Activated T-cell treated with anti-CD3 and anti-CD28 coated beads, Interleukin-2, amount 50 U/mL, for 24 hours (primary cell): ENCODE results near the gene DLGAP4.
"Not testable (repeated sequence)": the region's sequence is repeated elsewhere in the genome, so short reads cannot be mapped to it uniquely, and the experiment has no call there.

Experiments used
- DNase-seq: peaks from one replicate; pipeline ENCODE4 v3.0.0-alpha.2; 2020
- H3K27ac Mint-ChIP-seq: 2 replicates; pipeline ENCODE4 v1.8.0; 2020; ENCODE audit warnings: mild to moderate bottlenecking, mixed read lengths
- H3K27me3 Mint-ChIP-seq: 2 replicates; pipeline ENCODE4 v1.8.0; 2020; ENCODE audit warnings: mixed read lengths
- H3K36me3 Mint-ChIP-seq: 2 replicates; pipeline ENCODE4 v1.8.0; 2020; ENCODE audit warnings: low read depth, mixed read lengths
- H3K4me1 Mint-ChIP-seq: 2 replicates; pipeline ENCODE4 v1.8.0; 2020; ENCODE audit warnings: low read depth, mixed read lengths
- H3K4me3 Mint-ChIP-seq: 2 replicates; pipeline ENCODE4 v1.8.0; 2020; ENCODE audit warnings: mild to moderate bottlenecking, moderate library complexity, mixed read lengths
- H3K9me3 Mint-ChIP-seq: 2 replicates; pipeline ENCODE4 v1.8.0; 2020; ENCODE audit warnings: mixed read lengths

DLGAP4 gene

GRCh38 chr20:36499723-36500501 is 193.8 kb downstream of the DLGAP4 start:
- Mint-ChIP-seq H3K4me1 (peaks cover 8% of the 10 kb centered on the region), H3K27me3 (no peaks in the 10 kb centered on the region), H3K27ac (no peak overlapping the region), H3K4me3 (no peak overlapping the region), H3K9me3 (no peaks in the 10 kb centered on the region), H3K36me3 (peaks cover 56% of the 10 kb centered on the region)
- no peak for DNase-seq

DNA sequence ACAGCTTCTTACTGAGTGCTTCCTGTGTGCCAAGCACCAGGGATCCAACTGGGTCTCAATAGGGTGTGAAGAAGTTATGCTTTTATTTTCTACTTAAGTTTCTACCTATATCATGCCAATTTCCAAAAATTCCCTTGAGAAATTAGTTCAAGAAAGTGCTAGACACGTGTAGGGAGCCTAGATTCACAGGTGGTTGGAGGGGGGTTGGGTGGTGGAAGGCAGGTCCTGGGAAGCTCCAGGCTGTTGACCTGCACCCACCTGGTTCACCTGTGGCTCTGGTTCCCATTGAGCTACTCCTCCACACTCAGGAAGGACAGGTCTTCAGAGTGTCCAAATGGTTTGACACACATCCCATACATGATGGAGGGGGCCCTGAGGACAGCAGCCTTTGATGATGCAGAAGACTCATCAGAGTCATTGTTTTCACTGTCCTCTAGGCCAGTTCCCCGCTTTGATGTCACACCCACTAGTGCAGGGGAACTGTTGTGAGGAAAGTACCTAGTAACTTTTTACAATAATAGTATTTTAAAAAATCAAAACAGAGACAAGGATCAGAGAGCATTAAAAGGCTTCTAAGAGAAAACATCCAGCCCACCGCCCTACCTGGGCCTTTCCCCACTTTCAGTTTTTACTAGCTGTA is 195.3 kb downstream of the DLGAP4 start:
- H3K27me3 Mint-ChIP-seq = no peaks in the 10 kb centered on the region
- H3K4me1 Mint-ChIP-seq = peaks cover 8% of the 10 kb centered on the region
- H3K36me3 Mint-ChIP-seq = peaks cover 56% of the 10 kb centered on the region
- no peaks in the 10 kb centered on the region for H3K9me3 Mint-ChIP-seq
- peak overlapping the region; percentile 63 for H3K27ac Mint-ChIP-seq
- no peak overlapping the region for H3K4me3 Mint-ChIP-seq
- DNase-seq = no peak

DNA sequence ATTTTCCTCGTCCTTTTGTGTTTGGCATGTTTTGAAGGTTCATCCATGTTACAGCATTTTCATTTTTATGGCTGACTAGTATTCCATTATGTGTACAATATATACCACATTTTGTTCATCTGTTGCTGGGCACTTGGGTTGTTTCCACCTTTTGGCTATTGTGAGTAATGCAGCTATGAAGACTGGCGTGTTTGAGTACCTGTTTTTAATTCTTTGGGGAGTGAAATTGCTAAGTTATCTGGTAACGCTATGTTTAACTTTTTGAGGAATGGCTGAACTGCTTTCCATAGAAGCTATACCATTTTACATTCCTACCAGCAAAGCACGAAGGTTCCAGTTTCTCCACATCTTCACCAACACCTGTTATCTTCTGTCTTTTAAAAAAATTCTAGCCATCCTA is 198.2 kb downstream of the DLGAP4 start:
- peaks cover 10% of the 10 kb centered on the region for H3K4me1 Mint-ChIP-seq
- H3K27ac Mint-ChIP-seq = no peak overlapping the region
- DNase-seq = no peak
- no peaks in the 10 kb centered on the region for H3K9me3 Mint-ChIP-seq
- H3K36me3 Mint-ChIP-seq = peaks cover 52% of the 10 kb centered on the region
- H3K27me3 Mint-ChIP-seq = no peaks in the 10 kb centered on the region
- H3K4me3 Mint-ChIP-seq = no peak overlapping the region

- Mint-ChIP-seq H3K4me1 (peaks cover 9% of the 10 kb centered on the region), H3K36me3 (peaks cover 38% of the 10 kb centered on the region), H3K4me3 (no peak overlapping the region), H3K9me3 (no peaks in the 10 kb centered on the region), H3K27me3 (no peaks in the 10 kb centered on the region), H3K27ac (no peak overlapping the region)
- no peak for DNase-seq
Observed at GRCh38 chr20:36506253-36506652, 200.1 kb downstream of the DLGAP4 start.

DNA sequence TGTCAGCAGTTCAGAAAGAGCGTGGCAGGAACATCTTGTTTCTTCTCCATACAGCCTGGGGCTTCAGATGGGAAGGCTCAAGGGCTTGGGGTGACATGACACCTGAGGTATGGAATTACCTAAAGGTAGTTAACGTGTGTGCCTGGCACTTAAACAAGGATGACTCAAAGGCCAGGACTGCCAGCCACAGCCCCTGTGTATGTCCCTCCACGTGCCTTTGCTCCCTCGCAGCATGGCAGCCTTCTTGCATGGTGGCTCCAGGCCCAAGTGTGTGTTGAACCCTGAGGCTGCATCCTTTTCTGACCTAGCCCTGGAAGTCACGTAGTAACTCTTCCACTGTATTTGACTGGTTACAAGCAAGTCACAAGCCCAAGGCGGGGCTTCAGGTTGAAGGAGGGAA is 201.6 kb downstream of the DLGAP4 start:
- no peak overlapping the region for H3K4me3 Mint-ChIP-seq

GRCh38 chr20:36519012-36519719 is 213.0 kb downstream of the DLGAP4 start:
- H3K27me3 Mint-ChIP-seq = no peaks in the 10 kb centered on the region
- peaks cover 12% of the 10 kb centered on the region for H3K4me1 Mint-ChIP-seq
- H3K9me3 Mint-ChIP-seq = no peaks in the 10 kb centered on the region
- peaks cover 19% of the 10 kb centered on the region for H3K36me3 Mint-ChIP-seq
- H3K27ac Mint-ChIP-seq = peak overlapping the region; percentile 78
- no peak overlapping the region for H3K4me3 Mint-ChIP-seq
- DNase-seq = no peak

More for the DNA sequence above, 201.6 kb downstream of the DLGAP4 start:
- Mint-ChIP-seq H3K9me3 (no peaks in the 10 kb centered on the region), H3K4me1 (peaks cover 2% of the 10 kb centered on the region), H3K27ac (no peak overlapping the region), H3K27me3 (no peaks in the 10 kb centered on the region), H3K36me3 (peaks cover 36% of the 10 kb centered on the region)
- DNase-seq = no peak

- Mint-ChIP-seq H3K9me3 (no peaks in the 10 kb centered on the region), H3K27me3 (no peaks in the 10 kb centered on the region), H3K27ac (peak overlapping the region; percentile 78), H3K36me3 (peaks cover 21% of the 10 kb centered on the region), H3K4me1 (peaks cover 12% of the 10 kb centered on the region), H3K4me3 (no peak overlapping the region)
- no peak for DNase-seq
Observed at GRCh38 chr20:36519944-36520343, 213.8 kb downstream of the DLGAP4 start.

DNA sequence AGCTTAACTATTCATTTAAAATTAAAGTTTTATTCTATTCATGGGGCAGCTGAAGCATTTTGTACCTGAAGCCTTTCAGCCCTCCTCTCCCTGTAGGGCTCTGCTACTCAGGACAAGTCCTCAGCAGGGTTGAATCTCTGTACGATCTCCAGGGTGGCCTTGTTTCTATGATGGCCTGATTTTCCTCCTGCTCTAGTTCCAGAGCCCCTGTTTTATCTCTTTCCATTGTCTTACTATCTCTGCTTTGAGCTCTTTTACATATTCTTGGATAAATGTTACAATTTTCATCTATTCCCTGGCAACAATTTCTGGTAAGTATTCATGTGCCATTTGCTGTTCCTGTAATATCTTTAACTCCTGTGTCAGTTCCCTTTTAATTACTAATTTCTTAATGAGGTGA is 215.4 kb downstream of the DLGAP4 start:
- no peak overlapping the region for H3K4me3 Mint-ChIP-seq
- H3K9me3 Mint-ChIP-seq = no peaks in the 10 kb centered on the region
- DNase-seq = no peak
- peak overlapping the region; percentile 30 for H3K27ac Mint-ChIP-seq
- H3K36me3 Mint-ChIP-seq = peaks cover 33% of the 10 kb centered on the region
- H3K4me1 Mint-ChIP-seq = peaks cover 12% of the 10 kb centered on the region
- H3K27me3 Mint-ChIP-seq = no peaks in the 10 kb centered on the region

DNA sequence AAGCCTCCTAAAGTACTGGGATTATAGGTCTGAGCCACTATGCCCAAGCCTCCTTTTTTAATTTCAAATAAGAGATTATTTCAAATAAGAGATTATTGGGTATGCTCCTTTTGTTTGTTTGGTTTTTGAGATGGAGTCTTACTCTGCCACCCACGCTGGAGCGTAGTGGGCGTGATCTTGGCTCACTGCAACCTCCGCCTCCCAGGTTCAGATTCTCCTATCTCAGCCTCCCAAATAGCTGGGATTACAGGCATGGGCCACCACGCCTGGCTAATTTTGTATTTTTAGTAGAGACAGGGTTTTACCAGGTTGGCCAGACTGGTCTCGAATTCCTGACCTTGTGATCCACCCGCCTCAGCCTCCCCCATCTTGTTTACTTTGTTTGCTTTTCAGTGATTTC is 216.3 kb downstream of the DLGAP4 start:
- not testable (repeated sequence) for H3K9me3 Mint-ChIP-seq, DNase-seq, H3K27me3 Mint-ChIP-seq, H3K27ac Mint-ChIP-seq, H3K4me3 Mint-ChIP-seq
- peaks cover 42% of the 10 kb centered on the region for H3K36me3 Mint-ChIP-seq
- H3K4me1 Mint-ChIP-seq = peaks cover 12% of the 10 kb centered on the region

DNA sequence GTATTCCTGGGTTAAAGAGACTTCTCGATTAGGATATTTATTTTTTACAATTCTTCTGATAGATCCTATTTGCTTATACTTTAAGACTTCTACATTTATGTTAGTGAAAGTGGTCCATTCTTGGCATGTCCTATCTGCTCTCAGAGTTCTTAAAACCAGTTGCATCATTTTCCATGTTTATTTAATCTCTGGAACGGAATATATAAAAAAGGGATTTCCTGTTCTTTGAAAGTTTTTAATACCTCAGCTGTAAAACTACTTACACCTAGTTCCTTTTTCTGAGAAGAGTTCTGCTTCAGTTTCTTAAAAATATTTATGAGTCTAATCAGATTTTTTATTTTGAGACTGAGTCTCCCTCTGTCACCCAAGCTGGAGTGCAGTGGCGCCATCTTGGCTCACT is 217.2 kb downstream of the DLGAP4 start:
- no peak for DNase-seq
- H3K27ac Mint-ChIP-seq = no peak overlapping the region

DNA sequence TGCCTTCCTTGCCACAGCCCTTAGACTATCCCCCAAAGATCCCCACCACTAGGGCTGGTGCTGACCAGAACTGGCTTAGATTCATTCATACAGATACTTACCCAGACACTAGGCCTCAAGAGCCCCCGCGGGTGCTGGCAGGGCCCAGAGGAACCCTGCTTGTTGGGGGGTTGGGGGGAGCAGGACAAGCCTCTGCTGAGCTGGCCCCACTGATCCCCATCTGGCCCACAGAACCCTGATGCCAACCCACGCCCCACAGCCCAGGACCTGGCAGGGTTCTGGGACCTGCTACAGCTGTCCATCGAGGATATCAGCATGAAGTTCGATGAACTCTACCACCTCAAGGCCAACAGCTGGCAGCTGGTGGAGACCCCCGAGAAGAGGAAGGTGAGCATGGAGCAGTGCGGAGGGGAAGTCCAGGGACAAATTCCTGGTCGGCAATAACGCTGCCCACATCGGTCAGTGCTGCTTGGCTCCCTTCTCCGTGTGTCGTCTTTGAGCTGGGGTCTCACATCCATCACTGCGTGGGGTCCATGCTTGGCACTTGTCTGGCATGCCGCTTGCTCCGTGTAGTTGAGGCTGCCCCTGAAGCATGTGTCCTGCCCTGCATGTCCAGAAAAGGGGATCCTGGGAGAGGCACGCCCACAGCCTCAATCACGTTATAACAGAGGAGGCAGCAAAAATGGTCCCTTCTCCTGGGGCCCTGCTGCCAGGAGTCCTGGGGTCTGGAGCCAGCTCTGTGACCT is 219.7 kb downstream of the DLGAP4 start:
- H3K27ac Mint-ChIP-seq = peak overlapping the region; percentile 53
- peaks cover 40% of the 10 kb centered on the region for H3K36me3 Mint-ChIP-seq
- H3K4me3 Mint-ChIP-seq = no peak overlapping the region
- no peaks in the 10 kb centered on the region for H3K27me3 Mint-ChIP-seq
- no peak for DNase-seq
- H3K9me3 Mint-ChIP-seq = no peaks in the 10 kb centered on the region
- no peaks in the 10 kb centered on the region for H3K4me1 Mint-ChIP-seq

More for the DNA sequence above, 217.2 kb downstream of the DLGAP4 start:
- no peak overlapping the region for H3K4me3 Mint-ChIP-seq
- peaks cover 46% of the 10 kb centered on the region for H3K36me3 Mint-ChIP-seq
- no peaks in the 10 kb centered on the region for H3K9me3 Mint-ChIP-seq
- no peaks in the 10 kb centered on the region for H3K27me3 Mint-ChIP-seq
- H3K4me1 Mint-ChIP-seq = peaks cover 12% of the 10 kb centered on the region

GRCh38 chr20:36526521-36527011 is 220.4 kb downstream of the DLGAP4 start:
- H3K9me3 Mint-ChIP-seq = no peaks in the 10 kb centered on the region
- no peaks in the 10 kb centered on the region for H3K4me1 Mint-ChIP-seq
- no peaks in the 10 kb centered on the region for H3K27me3 Mint-ChIP-seq
- no peak overlapping the region for H3K27ac Mint-ChIP-seq
- peaks cover 40% of the 10 kb centered on the region for H3K36me3 Mint-ChIP-seq
- DNase-seq = no peak
- H3K4me3 Mint-ChIP-seq = no peak overlapping the region

GRCh38 chr20:36527331-36528125 is 221.4 kb downstream of the DLGAP4 start:
- Mint-ChIP-seq H3K9me3 (no peaks in the 10 kb centered on the region), H3K4me1 (no peaks in the 10 kb centered on the region), H3K27me3 (no peaks in the 10 kb centered on the region), H3K27ac (no peak overlapping the region), H3K4me3 (no peak overlapping the region), H3K36me3 (peaks cover 34% of the 10 kb centered on the region)
- no peak for DNase-seq
